PC-9 (cell line): ENCODE data around the gene COL4A1.

Experiments used
- EZH2 ChIP-seq: fragments of 200-600 bp; sonication (generic); IDR thresholded peaks from 2 replicates; pipeline ENCODE4 v1.8.0; 2017; ENCODE audit warnings: antibody characterized with exemption, low read depth
- TF ChIP-seq, protein P1 (sequence below): fragments of 200-600 bp; sonication (generic); conservative IDR thresholded peaks from 2 replicates; pipeline ENCODE4 v1.6.1; 2017; ENCODE audit warnings: mixed run types, antibody characterized with exemption, mild to moderate bottlenecking, moderate library complexity

DNA sequence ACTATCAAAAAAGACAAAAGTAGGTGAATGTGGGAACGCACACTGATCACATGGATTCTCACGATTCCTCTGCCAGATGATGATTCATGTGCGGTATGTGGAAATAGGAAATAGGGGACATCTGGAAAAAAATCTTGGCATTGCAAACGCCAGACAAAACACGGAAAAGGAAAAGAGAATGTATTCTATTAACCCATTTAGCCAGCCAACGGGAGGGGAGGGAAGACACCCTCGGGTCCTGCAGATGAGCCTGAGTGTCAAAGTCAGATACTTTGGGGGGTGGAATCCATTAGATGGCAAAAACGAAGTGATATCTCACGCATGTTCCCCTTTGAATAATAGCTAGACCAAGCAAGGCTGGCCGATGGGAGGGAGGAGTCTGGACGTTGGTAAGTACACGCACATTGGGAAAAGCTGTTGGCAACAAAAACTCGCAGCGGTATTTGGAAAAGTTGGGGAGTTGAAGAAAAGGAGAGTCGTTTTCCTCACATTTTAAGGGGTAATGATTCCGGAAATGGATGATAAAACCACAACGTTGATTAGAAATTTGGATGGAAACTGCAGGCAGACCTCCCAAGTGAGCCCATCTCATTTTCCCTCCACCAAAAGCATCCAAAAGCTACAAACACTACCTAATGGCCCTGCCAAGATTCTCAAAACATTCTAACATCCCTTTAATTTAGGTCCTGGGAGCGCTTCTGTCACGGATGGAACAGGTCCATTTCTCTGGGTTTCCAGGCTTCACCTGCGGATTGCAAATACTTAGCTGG, 73.6 kb downstream of the COL4A1 start:
- TF ChIP-seq, protein P1, sequence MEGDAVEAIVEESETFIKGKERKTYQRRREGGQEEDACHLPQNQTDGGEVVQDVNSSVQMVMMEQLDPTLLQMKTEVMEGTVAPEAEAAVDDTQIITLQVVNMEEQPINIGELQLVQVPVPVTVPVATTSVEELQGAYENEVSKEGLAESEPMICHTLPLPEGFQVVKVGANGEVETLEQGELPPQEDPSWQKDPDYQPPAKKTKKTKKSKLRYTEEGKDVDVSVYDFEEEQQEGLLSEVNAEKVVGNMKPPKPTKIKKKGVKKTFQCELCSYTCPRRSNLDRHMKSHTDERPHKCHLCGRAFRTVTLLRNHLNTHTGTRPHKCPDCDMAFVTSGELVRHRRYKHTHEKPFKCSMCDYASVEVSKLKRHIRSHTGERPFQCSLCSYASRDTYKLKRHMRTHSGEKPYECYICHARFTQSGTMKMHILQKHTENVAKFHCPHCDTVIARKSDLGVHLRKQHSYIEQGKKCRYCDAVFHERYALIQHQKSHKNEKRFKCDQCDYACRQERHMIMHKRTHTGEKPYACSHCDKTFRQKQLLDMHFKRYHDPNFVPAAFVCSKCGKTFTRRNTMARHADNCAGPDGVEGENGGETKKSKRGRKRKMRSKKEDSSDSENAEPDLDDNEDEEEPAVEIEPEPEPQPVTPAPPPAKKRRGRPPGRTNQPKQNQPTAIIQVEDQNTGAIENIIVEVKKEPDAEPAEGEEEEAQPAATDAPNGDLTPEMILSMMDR = no peak
- TF ChIP-seq EZH2 = no peak
